NCI-H2107 (cell line): ENCODE results near the gene COL4A1.

Experiments used
- DNase-seq: peaks from one replicate; lab custom pipeline; 2025; lab: John Stamatoyannopoulos, UW

The COL4A1 gene

GRCh38 chr13:110293037-110293436, 13.9 kb downstream of the COL4A1 start:
- no peak for DNase-seq

DNA sequence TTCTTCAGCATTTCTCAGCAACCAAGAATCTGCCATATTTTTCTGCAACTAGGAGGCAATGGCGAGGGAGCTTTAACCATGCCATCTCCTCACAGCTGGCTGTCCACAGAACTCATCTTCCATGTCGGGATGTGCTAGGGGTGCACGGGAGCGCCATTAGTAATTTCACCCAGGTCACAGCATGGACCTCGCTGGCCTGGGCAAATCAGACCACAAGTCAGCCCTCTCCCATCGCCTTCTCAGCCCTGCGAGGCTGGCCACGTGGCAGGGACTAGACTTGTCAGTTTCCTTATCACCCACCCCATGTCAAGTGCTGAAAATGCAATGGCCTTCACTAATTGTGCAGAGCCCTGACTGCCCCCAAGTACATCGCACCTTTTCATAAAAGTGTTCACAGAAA, 15.7 kb downstream of the COL4A1 start:
- no peak for DNase-seq

GRCh38 chr13:110290826-110291225, 16.1 kb downstream of the COL4A1 start:
- DNase-seq: no peak

DNA sequence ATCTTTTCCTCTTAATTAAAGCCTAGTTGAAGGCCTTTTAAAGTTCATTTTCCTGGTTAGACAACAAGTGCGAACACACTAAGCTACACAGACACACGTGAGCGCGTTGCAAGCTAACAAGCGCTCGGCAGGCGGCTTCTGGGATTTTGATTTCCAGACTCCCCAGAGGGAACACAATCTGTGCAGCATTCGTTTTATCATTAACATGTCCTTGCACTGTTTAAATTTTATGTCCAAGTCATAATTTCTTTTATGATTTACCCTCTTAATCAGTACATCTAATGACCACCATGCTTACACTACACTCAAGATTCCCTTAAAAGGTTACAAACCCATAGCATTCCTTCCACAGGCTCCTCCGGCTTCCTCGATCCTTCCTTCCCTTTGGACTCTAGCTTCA, 16.8 kb downstream of the COL4A1 start:
- no peak for DNase-seq

GRCh38 chr13:110289661-110290060, 17.3 kb downstream of the COL4A1 start:
- DNase-seq: no peak

DNA sequence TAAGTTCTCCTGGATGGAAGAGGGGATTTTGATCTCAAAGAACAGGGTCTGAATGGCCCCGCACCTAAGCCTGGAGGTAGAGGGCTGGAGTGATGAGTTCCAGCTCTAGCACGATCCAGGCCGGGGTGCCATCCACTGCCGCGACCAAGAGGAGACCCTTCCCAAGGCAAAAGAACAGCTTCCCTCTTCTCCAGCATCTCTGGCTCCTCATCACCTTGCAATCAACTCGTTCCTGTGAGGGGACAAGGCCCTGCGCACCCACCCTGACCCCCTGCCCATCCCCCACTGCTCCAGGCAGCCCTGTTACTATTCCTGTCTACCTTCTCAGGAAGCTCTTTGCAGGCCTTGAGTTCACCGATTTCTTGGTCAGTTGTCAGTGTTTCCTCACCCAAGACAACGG, 17.8 kb downstream of the COL4A1 start:
- no peak for DNase-seq

DNA sequence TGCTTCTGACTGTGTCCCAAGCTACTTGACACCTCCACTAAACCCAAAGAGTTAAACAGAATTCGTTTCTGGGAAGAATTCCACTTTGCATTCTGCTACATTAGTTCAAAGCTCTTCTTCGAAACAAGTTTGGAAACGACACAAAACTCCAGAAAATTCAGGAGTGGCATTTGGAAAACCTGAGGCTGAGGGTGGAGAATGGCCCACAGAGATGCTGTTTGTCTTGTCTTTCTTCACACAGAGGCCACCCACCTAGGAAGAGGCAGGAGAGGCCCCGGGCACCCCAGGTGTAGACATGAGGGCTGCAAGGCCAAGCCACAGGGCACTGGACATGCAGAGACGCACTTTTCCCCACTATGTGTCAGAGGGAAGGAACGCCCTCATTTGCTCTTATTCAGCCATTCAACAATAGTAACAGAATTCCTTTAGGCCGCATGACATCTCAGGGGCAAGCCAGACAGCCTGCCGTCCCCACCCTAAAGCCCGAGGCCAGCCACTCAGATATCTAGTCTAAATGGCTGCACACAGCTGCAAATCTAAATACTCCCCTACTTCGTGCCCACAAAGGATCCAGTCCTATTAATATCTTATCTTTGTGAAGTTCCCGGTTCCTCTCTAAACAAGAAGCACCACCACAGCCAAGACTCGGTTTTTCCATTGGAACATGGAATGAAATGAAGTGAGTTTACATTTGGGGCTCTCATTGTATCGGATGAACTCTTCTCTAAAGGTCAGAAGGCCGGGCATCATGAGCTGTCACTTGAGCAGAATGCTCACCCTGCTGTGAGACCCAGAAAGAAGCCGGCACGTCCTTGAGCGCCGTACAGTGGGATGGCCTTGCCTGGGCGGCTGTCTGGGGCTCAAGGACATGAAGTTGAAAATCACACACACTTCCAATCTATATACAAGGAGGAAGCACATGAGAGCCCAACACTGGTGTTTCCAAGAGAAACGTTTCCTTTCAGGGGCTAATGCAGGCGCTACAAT, 19.8 kb downstream of the COL4A1 start:
- DNase-seq: no peak

GRCh38 chr13:110285991-110286832, 20.7 kb downstream of the COL4A1 start:
- no peak for DNase-seq

DNA sequence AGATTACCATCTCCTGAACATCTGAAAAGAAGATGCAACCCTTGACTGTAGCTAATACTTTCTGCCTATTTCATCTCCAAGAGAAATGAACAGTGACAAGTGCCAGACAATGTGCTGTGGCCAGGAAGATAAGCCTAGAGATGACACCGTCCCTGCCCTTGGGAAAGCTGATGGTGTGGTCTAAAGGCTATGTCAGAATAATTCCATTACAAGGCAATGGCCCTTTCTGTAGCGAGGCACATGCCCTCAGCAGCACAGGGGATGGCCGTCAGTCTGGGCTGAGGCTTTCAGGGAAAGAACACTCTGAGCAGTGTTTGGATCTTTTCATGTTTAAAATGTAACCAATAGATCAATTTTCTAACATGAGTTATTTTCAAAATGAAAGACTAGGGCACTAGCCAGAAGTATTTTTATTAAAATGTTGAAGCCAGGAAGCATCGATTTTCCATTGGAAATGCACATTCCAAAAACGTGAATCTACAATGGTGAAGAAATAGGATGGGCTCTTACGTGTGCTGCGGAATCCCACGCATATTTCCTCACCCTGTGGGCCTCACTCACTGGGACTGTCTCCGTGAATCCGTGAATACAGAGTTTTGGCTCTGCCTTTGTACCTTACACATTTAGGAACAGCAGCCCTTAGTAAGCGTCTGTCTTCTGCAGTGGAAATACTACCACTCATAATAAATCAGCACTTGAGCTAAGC, 22.0 kb downstream of the COL4A1 start:
- no peak for DNase-seq

DNA sequence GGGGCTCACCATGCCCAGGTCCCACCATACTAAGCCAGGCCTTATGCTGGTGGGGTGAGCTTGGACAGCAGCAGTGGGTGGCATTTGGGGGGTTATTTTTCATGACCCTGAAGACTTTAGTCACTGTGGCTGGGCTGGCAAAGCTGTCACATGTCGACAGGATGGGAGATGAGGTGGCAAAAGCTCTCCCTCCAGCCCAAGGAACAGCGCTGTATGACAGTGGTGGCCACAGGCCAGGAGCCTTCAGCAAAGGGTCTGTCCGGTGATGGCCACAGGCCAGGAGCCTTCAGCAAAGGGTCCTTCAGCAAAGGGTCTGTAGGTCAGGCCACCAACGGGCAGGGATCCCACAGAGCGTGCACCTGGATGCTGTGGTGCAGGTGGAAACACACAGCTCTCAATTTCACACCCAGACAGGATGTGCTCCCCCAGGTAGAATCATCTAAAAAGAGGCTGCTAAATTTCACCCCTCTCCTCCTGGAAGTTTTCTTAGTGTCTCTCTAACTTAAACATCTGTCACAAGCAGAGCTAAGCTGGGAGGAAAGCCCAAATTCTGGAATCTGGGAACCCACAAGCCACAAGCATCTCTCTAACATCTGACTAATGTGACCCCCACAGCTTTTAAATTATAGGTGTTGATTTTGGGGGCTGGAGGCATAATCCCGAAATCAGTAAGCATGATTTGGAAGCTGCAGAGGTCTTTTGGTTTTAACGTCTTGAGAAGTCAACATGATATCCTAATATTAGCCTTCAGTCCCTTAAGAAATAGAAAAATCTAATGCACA, 23.0 kb downstream of the COL4A1 start:
- DNase-seq: no peak

DNA sequence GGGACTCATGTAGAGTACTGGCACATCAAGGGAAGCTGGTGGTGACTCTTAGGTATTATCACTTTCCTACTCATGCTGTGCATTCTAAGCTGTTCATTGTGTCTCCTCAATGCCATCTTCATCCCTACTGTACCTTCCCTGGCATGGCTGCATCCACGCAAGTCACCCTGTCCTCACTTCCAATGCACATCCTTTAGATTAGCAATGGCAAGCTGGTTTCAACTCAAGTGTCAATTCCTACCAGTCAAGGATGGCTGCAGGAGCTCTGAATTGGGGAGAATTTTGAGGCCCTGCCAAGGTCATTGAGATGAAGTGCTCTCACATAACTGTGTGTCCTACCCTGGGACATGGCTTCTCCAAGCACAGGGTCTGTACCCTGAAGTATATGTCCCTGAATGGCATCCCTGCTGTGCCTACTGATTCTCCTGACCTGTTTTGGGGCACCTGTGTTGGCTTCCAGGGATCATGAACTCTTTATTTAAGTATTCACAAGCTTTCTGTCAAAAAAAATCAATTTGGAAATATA, 24.6 kb downstream of the COL4A1 start:
- no peak for DNase-seq

DNA sequence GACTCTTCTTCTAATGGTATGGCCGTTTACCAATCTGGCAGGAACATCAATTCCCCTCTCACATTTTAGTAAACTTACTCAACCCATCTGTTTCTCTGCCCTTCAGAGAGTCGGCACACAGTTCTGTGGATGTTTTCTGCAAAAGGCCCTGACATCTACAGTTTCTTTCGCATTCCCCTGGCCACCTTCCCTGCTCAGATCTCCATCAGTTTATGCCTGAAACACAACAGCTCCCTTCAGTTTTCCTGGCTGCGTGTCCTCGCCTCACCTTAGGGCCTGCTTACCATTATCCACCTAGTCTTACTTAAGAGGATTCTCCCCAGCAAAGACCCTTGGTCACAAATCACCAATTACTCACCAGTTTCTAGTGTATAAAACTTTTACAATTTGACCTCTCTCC, 25.2 kb downstream of the COL4A1 start:
- DNase-seq: no peak

DNA sequence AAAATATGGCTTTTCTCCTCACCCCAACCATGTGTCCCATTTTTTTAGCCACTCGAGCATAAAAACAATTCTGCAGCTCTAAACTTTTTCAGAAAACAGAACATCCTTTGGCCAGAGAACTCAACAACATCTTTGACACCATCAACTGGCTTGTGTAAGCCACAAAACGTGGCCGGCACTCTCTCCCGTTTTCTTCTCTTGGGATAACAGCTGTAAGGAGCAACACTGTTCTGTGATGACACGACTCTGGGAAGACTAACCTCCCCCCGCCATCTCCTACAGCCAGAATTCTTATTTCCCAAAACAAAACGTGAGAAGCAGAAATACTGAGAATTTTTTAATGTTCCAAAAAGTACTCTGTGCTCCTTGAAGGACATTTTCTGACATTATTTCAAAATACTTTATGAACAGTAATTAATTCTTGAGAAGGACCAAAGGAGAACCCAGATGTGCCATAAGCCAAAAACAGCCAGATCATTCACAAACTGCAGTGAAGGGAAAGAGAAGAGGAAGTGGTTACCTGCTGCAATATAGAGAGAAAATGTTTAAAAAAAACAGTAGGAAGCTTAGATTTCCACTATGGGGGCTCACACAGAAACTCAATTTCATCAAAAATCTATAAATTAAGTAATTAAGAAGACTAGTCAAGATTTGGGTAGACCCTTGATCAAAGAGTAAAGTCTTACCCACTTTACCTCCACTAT, 25.8 kb downstream of the COL4A1 start:
- no peak for DNase-seq

DNA sequence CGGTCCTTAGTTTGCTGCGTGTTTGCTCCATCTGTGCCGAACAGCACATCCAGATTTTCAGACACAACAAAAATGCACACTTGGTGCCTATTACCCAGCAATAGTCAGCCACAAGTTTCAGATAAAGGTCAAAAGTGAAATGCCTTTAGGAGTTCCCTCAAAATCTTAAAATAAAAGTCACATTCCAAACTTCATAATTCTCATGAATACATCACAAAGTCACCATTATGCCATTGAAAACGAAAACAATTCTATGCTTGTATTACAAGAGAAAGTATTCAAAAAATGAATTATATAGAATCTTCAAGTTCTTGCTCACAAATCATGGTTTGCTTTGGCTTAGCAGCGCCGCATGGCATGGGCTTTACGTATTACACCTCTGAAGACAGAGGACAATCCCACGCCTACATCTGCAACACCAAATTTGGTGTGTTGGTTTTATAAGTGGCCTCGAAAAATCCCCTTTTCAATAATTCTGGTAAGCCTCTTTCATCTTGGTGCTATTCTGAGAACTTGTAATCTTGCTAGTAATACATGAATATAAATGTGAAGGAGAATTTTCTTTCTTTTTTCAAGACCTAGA, 26.6 kb downstream of the COL4A1 start:
- DNase-seq: no peak

GRCh38 chr13:110279684-110280083, 27.3 kb downstream of the COL4A1 start:
- no peak for DNase-seq

- no peak for DNase-seq
Measured at GRCh38 chr13:110278859-110279258, 28.1 kb downstream of the COL4A1 start.

- DNase-seq: no peak
Measured at GRCh38 chr13:110277357-110277975, 29.5 kb downstream of the COL4A1 start.

- DNase-seq: no peak
Measured at GRCh38 chr13:110276553-110276950, 30.4 kb downstream of the COL4A1 start.

- no peak for DNase-seq
Measured at GRCh38 chr13:110275931-110276552, 30.9 kb downstream of the COL4A1 start.
